NCI-H2196 treated with DMSO at 0.1 percent for 48 hours (cell line): ENCODE results near the gene USP15.
"Not testable (repeated sequence)": the region's sequence is repeated elsewhere in the genome, so short reads cannot be mapped to it uniquely, and the experiment has no call there.

Source experiments
- DNase-seq: peaks from one replicate; lab custom pipeline; 2025; ENCODE audit not compliant: unreplicated experiment; lab: John Stamatoyannopoulos, UW

The USP15 gene

DNA sequence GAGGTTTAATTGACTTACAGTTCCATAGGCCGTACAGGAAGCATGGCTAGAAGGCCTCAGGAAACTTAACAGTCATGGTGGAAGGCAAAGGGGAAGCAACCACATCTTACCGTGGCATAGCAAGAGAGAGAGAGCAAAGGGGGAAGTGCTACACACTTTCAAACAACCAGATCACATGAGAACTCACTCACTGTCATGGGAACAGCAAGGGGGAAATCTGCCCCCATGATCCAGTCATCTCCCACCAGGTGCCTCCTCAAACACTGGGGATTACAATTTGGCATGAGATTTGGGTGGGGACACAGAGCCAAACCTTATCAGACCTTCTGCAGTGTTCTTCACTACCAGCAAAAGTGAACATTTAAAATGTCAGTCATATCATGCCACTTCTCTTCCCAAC lies 58.9 kb downstream of the USP15 start:
- no peak for DNase-seq

DNA sequence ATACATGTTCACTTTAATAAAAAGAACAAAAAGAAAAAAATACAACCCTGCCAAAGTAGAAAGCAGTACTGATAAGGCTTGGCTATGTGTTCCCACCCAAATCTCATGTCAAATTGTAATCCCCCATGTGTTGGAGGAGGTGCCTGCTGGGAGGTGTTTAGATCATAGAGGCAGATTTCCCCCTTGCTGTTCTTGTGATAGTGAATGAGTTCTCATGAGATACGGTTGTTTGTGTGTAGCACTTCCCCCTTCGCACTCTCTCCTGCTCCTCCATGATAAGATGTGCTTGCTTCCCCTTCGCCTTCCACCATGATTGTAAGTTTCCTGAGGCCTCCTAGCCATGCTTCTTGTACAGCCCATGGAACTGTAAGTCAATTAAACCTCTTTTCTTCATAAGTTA lies 59.9 kb downstream of the USP15 start:
- DNase-seq: no peak

DNA sequence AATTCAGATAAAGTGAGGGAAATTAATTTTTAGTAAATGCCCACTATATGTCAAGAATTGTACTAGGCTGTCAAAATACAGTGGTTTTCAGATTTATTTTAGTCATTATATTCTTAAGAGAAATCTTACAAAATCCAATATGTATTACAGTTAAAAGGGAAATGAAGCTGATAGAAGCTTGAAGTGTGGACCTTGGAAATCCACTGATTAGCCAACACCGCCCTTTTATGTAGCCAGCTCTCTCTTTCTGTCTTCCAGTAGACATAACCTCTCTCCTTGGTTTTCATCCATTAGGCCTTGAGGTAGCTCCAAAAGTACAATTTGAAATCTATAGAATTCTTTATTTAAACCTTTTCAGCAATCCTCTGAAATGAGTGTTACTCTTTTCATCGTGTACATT lies 63.2 kb downstream of the USP15 start:
- DNase-seq: no peak

- no peak for DNase-seq
Measured at GRCh38 chr12:62328296-62328921, 68.2 kb downstream of the USP15 start.

GRCh38 chr12:62331306-62331705 lies 71.1 kb downstream of the USP15 start:
- DNase-seq: no peak

DNA sequence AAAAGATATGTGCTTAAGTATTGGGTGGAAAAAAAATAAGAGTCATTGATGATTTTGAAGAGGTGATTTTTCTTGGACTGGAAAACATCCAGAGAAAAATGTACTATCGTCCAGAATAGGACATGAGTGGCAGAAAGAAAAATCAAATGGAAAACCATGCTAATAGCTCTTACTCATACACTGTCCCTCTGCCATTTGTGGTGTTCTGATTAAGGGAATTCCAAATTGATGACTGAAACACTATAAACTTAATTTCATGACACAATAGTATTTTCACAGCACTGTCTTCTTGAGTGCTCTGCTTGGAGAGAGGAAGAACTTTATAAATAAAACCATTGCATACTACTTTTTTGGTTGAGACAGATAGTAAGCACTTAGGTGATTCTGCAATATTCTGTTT lies 72.4 kb downstream of the USP15 start:
- no peak for DNase-seq

DNA sequence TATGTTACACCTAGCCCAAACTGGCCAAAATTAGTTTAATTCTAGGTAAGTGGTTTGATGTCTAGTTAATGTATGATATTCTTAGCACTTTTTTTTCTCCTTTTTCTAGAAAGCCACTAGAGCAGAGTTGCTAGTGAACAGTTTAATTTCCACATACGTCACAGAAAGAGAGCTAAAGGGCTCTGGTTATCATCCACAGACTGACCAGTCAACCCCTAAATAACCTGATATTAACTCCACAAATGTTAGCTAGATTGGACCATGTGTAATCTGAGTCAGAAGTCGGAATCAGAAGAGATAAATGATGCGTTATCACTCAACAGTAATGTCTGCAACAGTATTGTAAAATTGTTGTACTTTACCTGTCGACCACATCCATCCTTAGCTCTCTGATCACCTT lies 74.9 kb downstream of the USP15 start:
- DNase-seq: no peak

- DNase-seq: no peak
Measured at GRCh38 chr12:62335796-62336195, 75.6 kb downstream of the USP15 start.

DNA sequence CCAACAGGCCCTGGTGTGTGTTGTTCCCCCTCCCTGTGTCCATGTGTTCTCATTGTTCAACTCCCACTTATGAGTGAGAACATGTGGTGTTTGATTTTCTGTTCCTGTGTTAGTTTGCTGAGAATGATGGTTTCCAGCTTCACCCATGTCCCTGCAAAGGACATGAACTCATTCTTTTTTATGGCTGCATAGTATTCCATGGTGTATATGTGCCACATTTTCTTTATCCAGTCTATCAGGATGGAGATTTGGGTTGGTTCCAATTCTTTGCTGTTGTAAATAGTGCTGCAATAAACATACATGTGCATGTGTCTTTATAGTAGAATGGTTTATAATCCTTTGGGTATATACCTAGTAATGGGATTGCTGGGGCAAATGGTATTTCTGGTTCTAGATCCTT lies 77.4 kb downstream of the USP15 start:
- DNase-seq: not testable (repeated sequence)

DNA sequence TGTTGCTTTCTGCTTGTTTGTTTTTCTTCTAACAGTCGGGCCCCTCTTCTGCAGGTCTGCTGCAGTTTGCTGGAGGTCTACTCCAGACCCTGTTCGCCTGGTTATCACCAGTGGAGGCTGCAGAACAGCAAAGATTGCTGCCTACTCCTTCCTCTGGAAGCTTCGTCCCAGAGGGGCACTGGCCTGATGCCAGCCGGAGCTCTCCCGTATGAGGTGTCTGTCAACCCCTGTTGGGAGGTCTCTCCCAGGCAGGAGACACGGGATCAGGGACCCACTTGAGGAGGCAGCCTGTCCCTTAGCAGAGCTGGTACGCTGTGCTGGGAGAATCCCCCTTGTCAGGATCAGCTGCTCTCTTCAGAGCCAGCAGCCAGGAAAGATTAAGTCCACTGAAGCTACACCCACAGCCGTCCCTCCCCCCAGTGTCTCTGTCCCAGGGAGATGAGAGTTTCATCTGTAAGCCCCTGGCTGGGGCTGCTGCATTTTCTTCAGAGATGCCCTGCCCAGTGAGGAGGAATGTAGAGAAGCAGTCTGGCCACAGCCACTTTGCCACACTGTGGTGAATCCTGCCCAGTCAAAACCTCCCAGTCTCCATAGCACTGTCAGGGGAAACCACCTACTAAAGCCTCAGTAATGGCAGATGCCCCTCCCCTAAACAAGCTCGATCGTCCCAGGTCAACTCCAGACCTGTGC lies 82.6 kb downstream of the USP15 start:
- not testable (repeated sequence) for DNase-seq

DNA sequence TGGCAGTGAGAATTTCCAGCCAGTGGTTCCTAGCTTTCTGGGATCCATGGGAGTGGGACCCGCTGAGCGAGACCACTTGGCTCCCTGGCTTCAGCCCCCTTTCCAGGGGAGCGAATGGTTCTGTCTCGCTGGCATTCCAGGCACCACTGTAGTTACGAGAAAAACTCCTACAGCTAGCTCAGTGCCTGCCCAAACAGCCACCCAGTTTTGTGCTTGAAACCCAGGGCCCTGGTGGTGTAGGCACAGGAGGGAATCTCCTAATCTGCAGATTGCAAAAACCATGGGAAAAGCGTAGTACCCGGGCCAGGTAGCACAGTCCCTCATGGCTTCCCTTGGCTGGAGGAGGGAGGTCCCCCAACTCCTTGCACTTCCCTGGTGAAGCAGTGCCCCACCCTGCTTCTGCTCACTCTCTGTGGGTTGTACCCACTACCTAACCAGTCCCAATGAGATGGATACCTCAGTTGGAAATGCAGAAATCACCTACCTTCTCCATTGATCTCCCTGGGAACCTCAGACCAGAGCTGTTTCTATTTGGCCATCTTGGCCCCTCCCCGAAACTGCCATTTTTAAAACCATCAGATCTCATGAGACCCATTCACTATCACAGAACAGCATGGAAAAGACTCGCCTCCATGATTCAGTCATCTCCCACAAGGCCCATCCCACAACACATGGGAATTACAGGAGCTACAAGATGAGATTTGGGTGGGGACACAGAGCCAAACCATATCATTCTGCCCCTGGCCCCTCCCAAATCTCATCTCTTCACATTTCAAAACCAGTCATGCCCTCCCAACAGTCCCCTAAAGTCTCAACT lies 83.3 kb downstream of the USP15 start:
- not testable (repeated sequence) for DNase-seq

- not testable (repeated sequence) for DNase-seq
Measured at GRCh38 chr12:62344731-62345556, 84.7 kb downstream of the USP15 start.

DNA sequence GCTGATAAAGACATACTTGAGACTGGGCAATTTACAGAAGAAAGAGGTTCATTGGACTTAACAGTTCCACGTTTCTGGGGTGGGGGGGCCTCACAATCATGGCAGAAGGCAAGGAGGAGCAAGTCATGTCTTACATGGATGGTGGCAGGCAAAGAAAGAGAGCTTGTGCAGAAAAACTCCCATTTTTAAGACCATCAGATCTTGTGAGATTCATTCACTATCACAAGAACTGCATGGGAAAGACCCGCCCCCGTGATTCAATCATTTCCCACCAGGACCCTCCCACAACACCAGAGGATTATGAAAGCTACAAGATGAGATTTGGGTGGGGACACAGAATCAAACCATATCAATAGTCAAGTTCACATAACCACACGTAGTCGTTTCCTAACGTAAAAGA lies 85.5 kb downstream of the USP15 start:
- DNase-seq: no peak

DNA sequence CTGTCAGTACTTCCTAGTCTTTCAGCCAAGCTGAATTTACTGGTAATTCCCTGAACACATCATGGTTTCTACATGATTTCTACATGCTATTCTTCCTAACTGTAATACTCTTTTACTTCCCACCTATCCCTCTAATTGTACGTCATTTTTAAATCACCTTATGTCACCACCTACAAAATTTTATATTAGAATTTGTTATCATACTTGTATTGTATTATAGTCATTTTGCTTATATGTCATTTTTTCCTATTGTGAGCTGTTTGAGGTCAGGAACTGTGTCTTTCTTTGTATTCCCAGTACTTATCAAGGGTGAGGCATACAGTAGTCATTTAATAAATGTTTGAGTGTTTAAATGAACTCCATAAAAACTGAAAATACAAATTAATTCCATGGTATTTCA lies 86.6 kb downstream of the USP15 start:
- DNase-seq: no peak

- no peak for DNase-seq
Measured at GRCh38 chr12:62347922-62348650, 87.9 kb downstream of the USP15 start.

- no peak for DNase-seq
Measured at GRCh38 chr12:62350554-62350953, 90.3 kb downstream of the USP15 start.

DNA sequence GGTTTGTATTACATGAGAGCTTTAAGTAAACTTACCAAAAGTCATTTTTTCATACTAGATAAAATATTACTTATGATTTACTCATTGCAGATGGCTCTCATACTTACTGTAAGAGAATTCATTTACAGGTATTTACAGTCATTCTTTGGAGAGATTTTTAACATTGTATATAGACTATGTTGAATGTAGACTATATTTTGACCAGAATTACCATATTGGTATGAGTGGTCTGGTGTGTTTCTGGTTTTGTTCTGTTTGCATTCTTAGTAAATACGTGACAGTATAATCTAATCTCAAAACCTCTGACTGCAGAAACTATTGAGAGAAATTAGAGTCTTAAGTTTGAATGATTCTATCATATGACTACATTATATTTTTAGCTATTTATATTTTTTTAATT lies 91.1 kb downstream of the USP15 start:
- DNase-seq: no peak

GRCh38 chr12:62361048-62361447 lies 100.8 kb downstream of the USP15 start:
- no peak for DNase-seq

GRCh38 chr12:62363506-62363905 lies 103.3 kb downstream of the USP15 start:
- DNase-seq: no peak

- not testable (repeated sequence) for DNase-seq
Measured at GRCh38 chr12:62364697-62365096, 104.5 kb downstream of the USP15 start.

- not testable (repeated sequence) for DNase-seq
Measured at GRCh38 chr12:62365846-62366245, 105.6 kb downstream of the USP15 start.
